Calu3 (cell line): ENCODE data around the gene LY6G5B. TPM values are rescaled to one million over a fixed set of nuclear protein-coding genes. Genes with fewer than 3 reads are reported as not detected.
"Not testable (repeated sequence)": the region's sequence is repeated elsewhere in the genome, so short reads cannot be mapped to it uniquely, and the experiment has no call there.

ENCODE experiments used
- BruUV-seq: library from RNA; stranded (reverse); fragments of 400-500 nt; replicated peaks from 2 replicates; lab custom pipeline; 2021; lab: Mats Ljungman, UMichigan
- CTCF ChIA-PET: fragments of 300-600 bp; sonication (Branson Sonifier 250); formaldehyde crosslinking; loops from one replicate; lab custom pipeline; 2022; ENCODE audit warnings: antibody characterized with exemption; lab: Charles Lee
- DNase-seq: peaks from one replicate; pipeline ENCODE4 v3.0.0; 2022
- H3K27ac Mint-ChIP-seq: one replicate; pipeline ENCODE4 v1.8.0; 2022; ENCODE audit warnings: mixed read lengths; ENCODE audit not compliant: unreplicated experiment
- H3K27me3 Mint-ChIP-seq: one replicate; pipeline ENCODE4 v1.8.0; 2022; ENCODE audit warnings: mixed read lengths; ENCODE audit not compliant: unreplicated experiment
- H3K36me3 Mint-ChIP-seq: one replicate; pipeline ENCODE4 v1.8.0; 2022; ENCODE audit warnings: mild to moderate bottlenecking, moderate library complexity, mixed read lengths; ENCODE audit not compliant: insufficient read depth, unreplicated experiment
- H3K4me1 Mint-ChIP-seq: one replicate; pipeline ENCODE4 v1.8.0; 2022; ENCODE audit warnings: mild to moderate bottlenecking, low read depth, mixed read lengths; ENCODE audit not compliant: unreplicated experiment
- H3K4me3 Mint-ChIP-seq: one replicate; pipeline ENCODE4 v1.8.0; 2022; ENCODE audit warnings: mild to moderate bottlenecking, low read depth, moderate library complexity, mixed read lengths; ENCODE audit not compliant: unreplicated experiment
- H3K9me3 Mint-ChIP-seq: one replicate; pipeline ENCODE4 v1.8.0; 2022; ENCODE audit warnings: low read depth, mixed read lengths; ENCODE audit not compliant: unreplicated experiment
- CTCF ChIP-seq: fragments of 200-600 bp; IDR thresholded peaks from one replicate; pipeline ENCODE4 v1.8.0; 2022; ENCODE audit warnings: antibody characterized with exemption; ENCODE audit not compliant: unreplicated experiment
- intact Hi-C: fragments of 100-400 bp; cut with micrococcal nuclease; formaldehyde crosslinking; loops from one replicate; pipeline ENCODE4 v1.10.0; 2022; ENCODE audit not compliant: unreplicated experiment
- total RNA-seq: library from RNA; stranded (reverse); gene quantifications from 2 replicates; pipeline ENCODE4 v1.2.3, GENCODE V29; 2022

Gene LY6G5B
- total RNA-seq, 1 experiment from 2014 or later: 44.6 TPM

GRCh38 chr6:31708224-31708623 lies 38.4 kb downstream of the LY6G5B start:
- H3K4me3 Mint-ChIP-seq: no peak overlapping the region
- H3K27ac Mint-ChIP-seq: no peak overlapping the region
- peaks cover 12% of the 10 kb centered on the region for H3K27me3 Mint-ChIP-seq
- intact Hi-C loops: no loop called here
- peaks cover 28% of the 10 kb centered on the region for H3K4me1 Mint-ChIP-seq
- CTCF ChIA-PET: interaction anchor here (0.7 kb wide), 1 partner anchor 9 kb away, joined by 10 read pairs; no protein-coding TSS in a partner anchor
- H3K36me3 Mint-ChIP-seq: peaks cover 7% of the 10 kb centered on the region
- no peak for DNase-seq
- no peak for TF ChIP-seq CTCF
- H3K9me3 Mint-ChIP-seq: no peaks in the 10 kb centered on the region
- BruUV-seq: no TSS peak

GRCh38 chr6:31709157-31709556 lies 39.4 kb downstream of the LY6G5B start:
- H3K36me3 Mint-ChIP-seq, BruUV-seq, CTCF ChIA-PET, intact Hi-C loops, H3K9me3 Mint-ChIP-seq, H3K27ac Mint-ChIP-seq, DNase-seq, H3K4me3 Mint-ChIP-seq: not testable (repeated sequence)
- H3K27me3 Mint-ChIP-seq: peaks cover 21% of the 10 kb centered on the region
- peaks cover 23% of the 10 kb centered on the region for H3K4me1 Mint-ChIP-seq

GRCh38 chr6:31710523-31711219 lies 40.9 kb downstream of the LY6G5B start:
- BruUV-seq: no TSS peak

GRCh38 chr6:31711233-31711632 lies 41.5 kb downstream of the LY6G5B start:
- Mint-ChIP-seq H3K9me3 (no peaks in the 10 kb centered on the region), H3K27ac (no peak overlapping the region), H3K4me1 (peaks cover 23% of the 10 kb centered on the region), H3K4me3 (no peak overlapping the region), H3K36me3 (peaks cover 3% of the 10 kb centered on the region), H3K27me3 (peaks cover 26% of the 10 kb centered on the region)
- DNase-seq: no peak
- CTCF ChIA-PET: interaction anchor here (0.6 to 2.2 kb wide), 5 partner anchors 8 to 804 kb away, joined by 3 to 6 read pairs (median 4); partner anchors contain the start of gene ABHD16A
- intact Hi-C loops: no loop called here
- no peak for TF ChIP-seq CTCF
- no TSS peak for BruUV-seq

More at GRCh38 chr6:31710523-31711219, 40.9 kb downstream of the LY6G5B start:
- no peak overlapping the region for H3K27ac Mint-ChIP-seq
- DNase-seq: no peak
- no peak overlapping the region for H3K4me3 Mint-ChIP-seq
- no peaks in the 10 kb centered on the region for H3K9me3 Mint-ChIP-seq
- H3K4me1 Mint-ChIP-seq: peaks cover 23% of the 10 kb centered on the region
- CTCF ChIA-PET: interaction anchor here (0.6 to 2.2 kb wide), 4 partner anchors 19 to 125 kb away, joined by 3 to 6 read pairs (median 4); no protein-coding TSS in a partner anchor
- intact Hi-C loops: no loop called here
- peaks cover 3% of the 10 kb centered on the region for H3K36me3 Mint-ChIP-seq
- peaks cover 26% of the 10 kb centered on the region for H3K27me3 Mint-ChIP-seq
- TF ChIP-seq CTCF: no peak
